DMS153 treated with DMSO at 0.1 percent for 48 hours (cell line): ENCODE measurements around the gene GOT1.
A peak's percentile ranks its signal among the peaks of the same experiment; 100 is the strongest.

Source experiments
- DNase-seq: peaks from one replicate; lab custom pipeline; 2025; ENCODE audit not compliant: unreplicated experiment; lab: John Stamatoyannopoulos, UW

The GOT1 gene

GRCh38 chr10:99396471-99396870 lies 34.0 kb downstream of the GOT1 start:
- DNase-seq, result no peak

DNA sequence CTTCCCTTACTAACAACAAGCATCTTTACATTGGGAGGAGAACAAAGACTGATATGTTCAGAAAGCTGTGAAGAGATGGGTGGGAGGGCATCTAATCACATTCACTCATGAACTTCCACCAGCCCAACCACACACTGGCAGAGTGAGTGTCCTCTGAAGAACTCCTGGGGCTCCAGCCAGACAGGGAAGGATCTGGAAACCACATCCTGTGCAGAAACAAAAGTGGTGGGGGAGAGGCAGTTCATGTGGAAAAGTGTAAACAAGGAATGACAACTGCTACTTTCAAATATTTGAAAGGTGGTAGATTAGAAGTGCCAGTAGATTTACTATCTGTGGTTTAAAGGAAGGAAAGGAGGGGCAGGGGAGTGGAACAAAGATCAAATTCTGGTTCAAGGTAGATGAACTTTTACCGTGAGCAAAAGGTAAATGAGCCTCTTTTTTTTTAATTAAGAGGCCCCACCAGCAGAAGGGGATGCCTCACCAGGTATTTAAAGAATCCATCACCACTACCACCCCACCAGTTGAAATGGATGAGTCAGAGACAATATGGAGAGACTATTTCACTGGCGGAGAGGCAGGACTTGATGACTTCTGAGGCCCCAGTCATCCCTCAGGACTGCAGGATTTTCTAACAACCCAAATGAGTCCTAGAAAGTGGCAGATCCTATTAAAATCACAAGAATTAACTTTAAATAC lies 34.5 kb downstream of the GOT1 start:
- DNase-seq, result peak; percentile 77

DNA sequence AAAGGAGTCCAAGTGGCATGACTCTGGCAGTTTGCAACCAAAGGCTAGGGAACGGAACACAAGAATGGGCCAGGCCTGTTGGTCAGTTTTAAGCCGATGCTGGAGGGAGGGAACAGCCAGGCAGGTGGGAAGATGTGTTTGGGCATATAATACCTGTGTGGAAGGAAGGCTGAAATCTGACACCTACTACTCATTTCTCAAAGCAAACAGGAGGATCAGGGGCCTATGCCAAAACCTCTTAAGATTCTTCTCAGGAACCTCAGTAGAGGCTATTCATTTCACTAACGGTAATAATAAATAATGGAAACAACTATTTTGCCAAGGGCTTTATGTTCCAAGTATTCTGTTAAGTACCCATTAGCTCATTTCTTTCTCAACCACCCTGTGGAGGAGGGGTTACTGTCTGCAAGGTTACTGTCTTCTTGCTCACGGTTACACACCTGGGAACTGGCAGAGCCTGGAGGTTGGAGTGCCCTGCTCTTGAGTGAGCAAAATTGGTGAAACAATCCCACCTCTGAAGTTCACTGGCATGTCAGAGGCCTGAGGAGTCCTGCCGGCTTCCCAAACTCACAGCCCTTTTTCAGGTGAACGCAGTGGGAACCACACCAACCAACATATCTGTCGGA lies 35.5 kb downstream of the GOT1 start:
- peak; percentile 23 for DNase-seq

DNA sequence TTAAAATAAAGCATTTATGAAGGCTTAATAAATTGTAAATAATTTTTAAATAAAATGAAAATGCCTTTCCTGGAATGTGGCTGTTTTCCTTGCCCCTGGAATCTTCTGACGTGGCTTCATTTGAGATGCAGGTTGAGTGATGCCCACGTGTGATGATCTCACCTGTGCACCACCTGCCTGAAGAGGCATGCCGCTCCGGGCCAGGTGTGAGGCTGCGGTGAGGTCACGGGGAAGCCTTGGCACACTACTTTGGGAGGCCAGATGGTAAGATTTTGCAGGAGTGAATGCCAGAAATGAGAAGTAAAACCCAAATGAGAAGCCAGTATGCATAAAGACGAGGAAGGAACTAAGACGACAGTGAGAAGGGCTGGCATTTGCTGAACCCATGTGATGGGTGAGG lies 36.2 kb downstream of the GOT1 start:
- DNase-seq, result peak; percentile 34

GRCh38 chr10:99393683-99394082 lies 36.7 kb downstream of the GOT1 start:
- no peak for DNase-seq

GRCh38 chr10:99393036-99393435 lies 37.4 kb downstream of the GOT1 start:
- DNase-seq, result no peak

DNA sequence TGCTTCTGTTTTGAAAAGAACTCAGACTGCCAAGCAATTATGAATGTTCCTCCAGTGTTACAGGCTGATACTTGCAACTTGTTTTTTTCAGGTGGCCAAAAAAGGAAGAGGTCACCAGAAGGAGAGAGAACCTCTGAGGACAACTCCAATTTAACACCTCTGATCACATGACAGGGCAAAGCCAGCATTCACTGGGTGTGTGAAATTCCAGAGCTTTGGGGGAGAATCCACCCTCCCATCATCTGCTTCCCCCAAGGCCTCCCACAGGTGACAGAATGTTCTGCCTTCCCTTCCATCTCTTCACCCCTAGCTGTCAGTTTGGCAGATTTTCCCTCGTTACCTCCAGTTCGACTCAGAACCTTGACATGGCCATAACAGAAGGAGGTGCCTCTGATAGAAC lies 39.1 kb downstream of the GOT1 start:
- DNase-seq, result no peak

DNA sequence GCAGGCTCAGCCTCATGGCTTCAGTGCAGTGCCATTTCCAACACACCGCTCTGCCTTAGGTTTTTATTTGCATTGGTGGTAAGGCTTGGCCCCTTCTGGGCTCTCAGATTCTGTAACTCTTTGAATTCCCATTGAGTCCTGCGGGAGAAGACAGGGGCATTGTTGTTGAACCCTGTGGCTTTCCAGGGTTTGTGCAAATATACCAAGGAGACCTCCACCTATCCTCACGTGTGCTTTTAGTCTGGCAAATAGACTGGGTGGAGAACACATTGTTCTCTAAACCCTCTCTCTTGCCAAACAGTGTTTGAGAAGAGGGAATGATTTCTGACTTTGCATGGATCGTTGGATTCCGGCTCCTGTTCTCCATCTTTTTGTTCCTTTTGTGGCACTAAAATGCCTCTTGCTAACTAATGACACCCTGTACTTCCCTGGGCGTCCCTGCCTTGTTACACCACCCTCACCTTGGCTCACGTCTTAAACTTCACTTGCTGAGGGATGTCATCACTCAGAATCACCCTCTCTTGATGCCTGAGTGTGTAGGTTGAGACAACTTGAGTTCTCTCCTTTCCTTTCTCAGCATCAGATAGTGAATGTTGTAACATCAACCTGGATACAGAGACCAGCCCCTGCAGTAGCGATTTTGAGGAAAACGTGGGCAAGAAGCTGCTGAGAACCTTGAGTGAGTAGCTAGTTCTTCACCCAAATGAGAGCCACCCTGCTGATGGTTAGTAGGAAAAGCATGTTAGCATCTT lies 40.5 kb downstream of the GOT1 start:
- DNase-seq, result no peak

DNA sequence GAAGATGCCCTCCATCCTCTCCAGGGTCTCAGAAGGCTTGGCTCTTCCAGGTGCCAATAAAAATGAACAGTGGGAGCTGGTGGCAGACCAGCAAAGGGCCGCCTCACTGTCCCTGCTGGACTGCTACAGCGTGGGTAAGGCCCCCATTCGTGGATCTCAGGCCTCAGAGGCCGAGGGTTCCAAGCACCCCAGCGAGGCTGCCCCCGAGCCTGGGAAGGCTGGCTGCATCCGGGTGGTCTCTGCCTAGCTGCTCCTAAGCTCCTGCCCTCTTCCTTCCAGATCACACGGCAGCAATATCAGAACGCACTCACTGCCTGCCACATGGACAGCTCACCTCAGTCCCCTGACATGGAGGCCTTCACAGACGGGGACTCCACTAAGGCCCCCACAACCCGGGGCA lies 42.9 kb downstream of the GOT1 start:
- DNase-seq, result no peak

DNA sequence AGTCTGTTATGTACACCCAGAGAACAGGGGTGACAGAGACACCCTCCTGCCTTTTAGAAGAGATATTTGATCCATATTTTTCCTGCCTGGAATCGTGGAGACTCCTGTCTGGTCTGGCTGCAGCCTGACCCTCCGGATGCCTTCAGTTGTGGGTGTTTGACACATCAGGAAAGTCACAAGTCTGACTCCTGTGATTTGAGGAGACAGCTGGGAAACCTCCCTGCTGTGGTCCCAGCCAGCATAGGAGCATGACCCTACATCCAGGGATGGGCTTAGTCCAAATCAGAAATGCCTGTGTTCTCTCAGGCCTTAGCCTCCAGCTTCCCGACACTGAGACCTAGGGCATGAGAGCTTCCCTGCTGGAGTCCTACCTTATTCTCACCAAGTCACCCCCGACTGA lies 43.4 kb downstream of the GOT1 start:
- no peak for DNase-seq

DNA sequence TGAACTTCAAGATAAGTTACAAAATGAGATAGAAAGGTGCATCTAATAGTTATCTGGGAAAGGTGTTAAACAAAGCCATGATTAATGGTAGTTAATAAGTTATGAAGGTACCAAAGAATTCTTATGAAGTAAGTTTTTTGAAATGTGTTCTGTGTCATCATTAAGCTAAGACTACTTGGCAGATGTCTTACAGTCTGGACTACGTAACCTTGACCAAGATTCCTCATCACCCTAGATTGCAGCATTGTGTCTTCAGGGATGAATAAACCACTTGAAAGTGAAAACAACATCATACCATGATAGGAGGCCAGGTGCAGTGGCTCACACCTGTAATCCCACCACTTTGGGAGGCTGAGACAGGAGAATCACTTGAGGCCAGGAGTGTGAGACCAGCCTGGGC lies 48.2 kb downstream of the GOT1 start:
- no peak for DNase-seq

DNA sequence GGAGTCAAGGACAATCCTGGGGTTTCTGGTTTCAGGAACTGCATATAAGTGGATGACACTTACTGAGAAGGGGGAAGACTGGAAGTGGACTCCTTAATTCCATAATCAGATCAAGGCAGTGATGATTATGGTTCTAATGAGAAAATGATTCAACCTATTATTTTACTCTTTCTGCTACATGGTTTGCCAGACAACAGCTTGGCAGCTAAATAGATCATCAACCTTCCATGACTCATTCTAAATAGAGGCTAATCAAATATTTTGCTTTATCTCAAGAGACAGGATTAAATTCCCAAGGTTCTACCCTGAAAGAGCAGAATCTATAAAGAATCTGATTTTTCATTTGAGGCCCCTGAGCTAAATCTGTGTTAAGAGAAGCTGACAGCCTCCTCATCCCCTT lies 55.0 kb downstream of the GOT1 start:
- DNase-seq, result no peak

DNA sequence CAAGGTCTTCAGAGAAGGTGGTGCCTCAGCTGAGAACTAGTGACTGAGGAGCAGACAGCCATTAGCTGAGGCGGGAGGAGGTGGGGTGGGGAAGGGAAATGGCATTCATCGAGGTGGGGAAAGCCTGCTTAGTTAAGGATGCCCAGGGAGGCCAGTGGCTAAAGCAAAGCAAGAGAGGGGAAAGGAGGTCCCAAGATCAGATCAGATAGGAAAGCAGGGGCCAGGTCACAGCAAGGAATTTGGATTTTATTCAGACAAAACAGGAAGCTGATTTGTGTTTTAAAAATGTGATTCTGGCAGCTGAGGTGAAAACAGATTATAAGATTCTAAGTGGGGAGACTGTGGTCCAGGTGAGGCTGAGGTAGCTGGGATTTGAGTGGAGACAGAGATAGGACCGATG lies 55.5 kb downstream of the GOT1 start:
- no peak for DNase-seq

DNA sequence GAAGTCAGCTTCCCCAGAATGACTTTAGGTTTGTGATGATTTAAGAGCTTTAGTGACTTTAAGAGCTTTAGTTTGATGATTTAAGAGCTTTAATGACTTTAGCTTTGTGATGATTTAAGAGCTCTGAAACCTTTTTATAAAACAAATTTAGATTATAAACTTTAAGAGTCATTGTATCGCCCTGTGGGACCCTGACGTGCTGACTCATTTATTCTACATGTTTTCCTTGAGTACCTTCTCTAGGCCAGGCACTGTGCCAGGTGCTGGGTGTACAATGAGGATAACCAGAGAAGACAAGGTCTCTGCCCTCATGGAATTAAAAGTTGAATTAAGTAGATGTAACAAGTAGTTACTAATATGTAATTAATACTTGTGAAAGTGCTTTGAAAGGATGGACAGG lies 55.9 kb downstream of the GOT1 start:
- DNase-seq, result no peak

GRCh38 chr10:99372546-99373271 lies 57.7 kb downstream of the GOT1 start:
- DNase-seq, result no peak

GRCh38 chr10:99370993-99371392 lies 59.4 kb downstream of the GOT1 start:
- no peak for DNase-seq

DNA sequence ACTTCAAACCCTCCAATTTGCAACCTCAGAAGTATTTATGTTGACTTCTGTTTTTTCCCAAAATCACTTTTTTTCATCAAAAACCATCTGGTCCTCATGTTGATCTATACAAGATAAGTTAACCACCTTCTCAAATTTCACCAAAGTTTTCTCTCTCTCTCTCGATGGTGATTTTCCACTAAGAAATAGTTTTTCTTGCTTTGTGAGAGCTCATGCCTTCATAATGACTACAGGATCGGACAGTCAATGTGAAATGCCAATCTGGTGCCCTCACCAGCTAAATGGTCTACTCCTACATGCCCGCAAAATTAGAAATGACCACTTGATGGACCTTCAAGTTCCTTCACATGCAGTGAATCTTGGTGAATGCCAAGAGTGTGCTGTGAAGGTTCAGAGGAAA lies 60.9 kb downstream of the GOT1 start:
- DNase-seq, result no peak

DNA sequence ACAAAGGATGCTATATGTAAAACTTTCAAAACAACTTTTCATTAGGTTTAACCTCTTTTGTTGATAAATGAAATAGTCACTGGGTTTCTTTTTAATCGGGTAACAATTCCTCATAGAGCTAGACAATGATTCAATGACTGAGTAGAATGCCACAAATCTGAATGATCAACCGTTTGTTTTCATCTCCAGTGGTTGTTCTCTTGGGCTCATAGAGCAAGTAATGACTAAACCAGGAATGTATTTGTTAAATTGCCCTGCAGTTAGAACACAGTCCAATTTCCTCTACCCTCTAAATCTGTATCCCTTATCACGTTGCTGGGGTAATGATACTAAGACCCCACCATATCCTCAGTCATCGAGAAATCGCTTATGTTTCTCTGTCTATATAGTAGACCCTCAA lies 61.3 kb downstream of the GOT1 start:
- no peak for DNase-seq

GRCh38 chr10:99368646-99369045 lies 61.8 kb downstream of the GOT1 start:
- DNase-seq, result no peak

- no peak for DNase-seq
These were observed 63.8 kb downstream of the GOT1 start for GRCh38 chr10:99366666-99367065.

DNA sequence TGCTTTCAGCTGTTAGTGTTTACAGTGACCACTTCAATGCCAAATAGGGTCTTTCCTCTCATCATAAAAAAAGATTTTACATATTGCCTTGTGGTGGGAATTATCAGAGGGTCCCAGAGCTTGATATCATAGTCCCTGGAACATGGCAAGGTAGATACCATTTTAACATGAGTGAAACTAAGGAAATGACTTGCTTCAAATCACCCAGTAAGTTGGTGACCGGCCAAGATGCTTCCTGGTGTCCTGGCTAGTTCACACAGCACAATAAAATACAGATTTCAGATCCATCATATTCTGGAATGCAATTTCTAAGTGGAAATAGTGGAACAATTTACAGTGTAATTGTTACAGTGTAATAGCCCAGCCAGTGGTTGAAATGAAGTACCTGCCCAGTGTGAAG lies 64.7 kb downstream of the GOT1 start:
- DNase-seq, result no peak

DNA sequence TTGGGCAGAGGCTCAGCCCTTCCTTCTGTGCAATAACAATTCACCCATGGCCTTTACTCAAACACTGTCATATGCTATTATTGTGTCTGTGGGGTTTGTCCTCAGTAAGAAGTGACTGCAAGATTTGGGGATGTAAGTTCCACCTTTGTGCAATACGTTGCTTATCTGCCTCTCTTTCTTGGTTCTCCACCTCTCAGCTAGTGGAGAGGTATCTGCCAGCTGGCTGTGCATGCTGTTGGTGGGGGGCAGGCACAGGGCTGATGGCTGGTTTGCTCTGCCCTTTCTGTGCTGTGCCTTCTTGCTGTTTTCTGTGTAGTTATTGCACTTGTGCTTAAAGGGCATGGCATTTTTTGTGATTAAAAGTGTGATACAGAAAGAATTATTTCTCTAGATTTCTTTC lies 65.1 kb downstream of the GOT1 start:
- DNase-seq, result no peak
